ENCODE measurements around the gene MMP17. TPM values are rescaled to one million over a fixed set of nuclear protein-coding genes. Genes with fewer than 3 reads are reported as not detected.

Gene MMP17
- total RNA-seq, 1 donor, result 8.6 TPM

DNA sequence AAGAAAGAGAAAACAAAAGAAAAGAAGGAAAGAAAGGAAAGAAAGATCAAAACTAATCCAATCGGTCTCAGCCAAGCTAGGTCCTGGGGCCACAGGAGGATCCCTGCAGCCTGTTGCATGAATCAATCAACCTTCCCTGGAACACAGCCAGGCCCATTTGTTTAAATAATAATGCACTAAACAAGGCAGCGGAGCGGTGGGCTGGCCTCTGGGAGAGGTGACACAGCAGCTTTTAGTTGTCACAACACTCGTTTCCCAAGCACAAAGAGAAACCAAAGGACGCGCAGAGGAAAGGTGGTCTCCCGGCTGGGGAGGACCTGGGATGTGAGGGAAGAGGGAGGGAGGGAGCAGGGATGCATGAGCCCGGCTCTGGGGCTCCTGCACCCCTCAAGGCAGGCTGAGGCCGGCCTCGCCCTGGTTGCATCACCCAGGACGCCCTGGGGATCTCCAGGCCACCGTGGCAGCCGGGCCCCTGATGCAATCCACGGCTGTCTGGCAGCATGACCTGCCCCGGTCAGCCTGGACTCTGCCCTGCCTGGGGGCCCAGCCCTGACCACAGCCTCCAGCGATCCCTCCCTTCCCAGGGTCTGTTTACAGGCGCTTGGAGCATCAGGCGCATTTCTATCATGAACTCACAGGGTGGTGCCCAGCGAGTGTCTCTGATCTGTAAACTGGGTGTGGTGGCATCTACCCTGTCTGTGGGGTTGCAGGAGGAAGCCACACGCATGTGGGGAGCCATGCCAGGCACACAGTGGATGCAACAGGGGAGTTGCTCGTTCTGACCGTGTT lies 32.5 kb downstream of the MMP17 start:
- TF ChIP-seq, protein P1, sequence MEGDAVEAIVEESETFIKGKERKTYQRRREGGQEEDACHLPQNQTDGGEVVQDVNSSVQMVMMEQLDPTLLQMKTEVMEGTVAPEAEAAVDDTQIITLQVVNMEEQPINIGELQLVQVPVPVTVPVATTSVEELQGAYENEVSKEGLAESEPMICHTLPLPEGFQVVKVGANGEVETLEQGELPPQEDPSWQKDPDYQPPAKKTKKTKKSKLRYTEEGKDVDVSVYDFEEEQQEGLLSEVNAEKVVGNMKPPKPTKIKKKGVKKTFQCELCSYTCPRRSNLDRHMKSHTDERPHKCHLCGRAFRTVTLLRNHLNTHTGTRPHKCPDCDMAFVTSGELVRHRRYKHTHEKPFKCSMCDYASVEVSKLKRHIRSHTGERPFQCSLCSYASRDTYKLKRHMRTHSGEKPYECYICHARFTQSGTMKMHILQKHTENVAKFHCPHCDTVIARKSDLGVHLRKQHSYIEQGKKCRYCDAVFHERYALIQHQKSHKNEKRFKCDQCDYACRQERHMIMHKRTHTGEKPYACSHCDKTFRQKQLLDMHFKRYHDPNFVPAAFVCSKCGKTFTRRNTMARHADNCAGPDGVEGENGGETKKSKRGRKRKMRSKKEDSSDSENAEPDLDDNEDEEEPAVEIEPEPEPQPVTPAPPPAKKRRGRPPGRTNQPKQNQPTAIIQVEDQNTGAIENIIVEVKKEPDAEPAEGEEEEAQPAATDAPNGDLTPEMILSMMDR (IDR thresholded peaks at IDR 0.05; ENCODE audit: insufficient read depth, low read depth, low read length), result no peak
- H3K4me3 ChIP-seq (ENCODE audit: low read depth, low read length), result peak overlapping the region; percentile 21
- peak; percentile 96 for DNase-seq (ENCODE audit: low read depth)

DNA sequence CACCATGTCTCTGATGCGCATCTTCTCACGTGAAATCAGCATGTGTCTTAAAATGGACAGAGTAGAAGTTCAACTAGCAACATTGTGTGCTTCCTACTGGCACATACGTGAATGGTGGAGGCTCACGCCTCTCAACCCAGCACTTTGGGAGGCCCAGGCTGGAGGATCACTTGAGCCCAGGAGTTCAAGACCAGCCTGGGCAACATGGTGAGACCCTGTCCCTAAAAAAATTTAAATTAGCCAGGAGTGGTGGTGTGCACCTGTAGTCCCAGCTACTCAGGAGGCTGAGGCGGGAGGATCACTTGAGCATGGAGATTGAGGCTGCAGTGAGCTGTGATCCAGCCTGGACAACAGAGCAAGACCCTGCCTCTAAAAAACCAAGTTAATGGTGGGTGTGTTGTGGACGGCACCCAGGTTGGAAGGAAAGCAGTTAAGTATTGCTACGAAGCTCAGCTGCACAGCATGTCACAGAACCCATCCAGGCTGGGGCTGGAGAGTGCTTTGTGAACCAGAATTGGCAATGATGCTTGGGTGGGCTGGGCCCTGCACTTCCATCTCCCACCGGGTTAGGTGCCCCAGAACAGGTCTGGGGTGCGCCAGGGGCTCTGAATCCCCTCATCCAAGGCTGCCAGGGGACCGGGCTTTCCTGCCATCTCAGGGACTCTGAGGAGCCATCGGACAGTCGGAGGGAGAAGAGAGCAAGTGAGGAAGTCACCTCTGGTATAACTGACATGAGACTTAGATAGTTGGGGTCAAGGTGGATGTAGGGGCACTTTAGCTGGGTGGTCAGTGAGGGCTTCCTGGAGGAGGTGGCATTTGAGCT lies 33.3 kb downstream of the MMP17 start:
- TF ChIP-seq, protein P1 (IDR thresholded peaks at IDR 0.05; ENCODE audit: insufficient read depth, low read depth, low read length), result no peak
- no peak for DNase-seq (ENCODE audit: low read depth)
- no peak overlapping the region for H3K4me3 ChIP-seq (ENCODE audit: low read depth, low read length)

DNA sequence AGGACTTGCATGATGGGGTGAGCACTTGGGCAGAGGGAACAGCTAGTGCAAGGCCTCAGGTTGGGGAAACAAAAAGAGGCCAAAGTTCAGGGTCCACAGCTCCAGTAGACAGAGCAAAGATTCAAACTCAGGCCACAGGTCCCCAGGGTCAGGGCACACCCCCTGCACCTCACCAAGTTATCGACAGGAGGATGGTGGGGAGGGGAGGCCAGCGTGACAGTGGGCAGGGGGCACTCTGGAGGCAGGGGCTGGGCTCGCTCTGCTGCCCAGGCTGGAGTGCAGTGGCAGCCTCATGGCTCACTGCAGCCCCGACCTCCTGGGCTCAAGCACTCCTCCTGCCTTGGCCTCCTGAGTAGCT lies 33.9 kb downstream of the MMP17 start:
- TF ChIP-seq, protein P1 (IDR thresholded peaks at IDR 0.05; ENCODE audit: insufficient read depth, low read depth, low read length), result no peak

DNA sequence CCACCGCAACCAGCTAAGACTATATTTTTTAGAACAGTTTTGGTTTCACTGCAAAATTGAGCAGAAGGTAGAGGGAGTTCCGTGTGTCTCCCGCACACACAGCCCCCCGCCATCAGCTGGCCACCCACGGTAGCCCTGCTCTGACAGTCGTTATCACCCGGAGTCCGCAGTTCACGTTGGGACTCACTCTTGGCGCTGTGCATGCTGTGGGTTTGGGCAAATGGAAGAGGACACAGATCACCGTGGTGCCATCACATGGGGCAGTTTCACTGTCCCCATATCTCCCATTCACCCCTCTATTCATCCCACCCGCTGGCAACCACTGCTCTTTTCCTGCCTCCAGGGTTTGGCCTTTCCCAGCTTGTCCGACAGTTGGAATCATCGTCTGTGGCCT lies 34.4 kb downstream of the MMP17 start:
- no peak overlapping the region for H3K4me3 ChIP-seq (ENCODE audit: low read depth, low read length)
- TF ChIP-seq, protein P1 (IDR thresholded peaks at IDR 0.05; ENCODE audit: insufficient read depth, low read depth, low read length), result no peak
- DNase-seq (ENCODE audit: low read depth), result no peak

More for the DNA sequence above, 33.9 kb downstream of the MMP17 start:
- no peak for DNase-seq (ENCODE audit: low read depth)
- H3K4me3 ChIP-seq (ENCODE audit: low read depth, low read length), result no peak overlapping the region

DNA sequence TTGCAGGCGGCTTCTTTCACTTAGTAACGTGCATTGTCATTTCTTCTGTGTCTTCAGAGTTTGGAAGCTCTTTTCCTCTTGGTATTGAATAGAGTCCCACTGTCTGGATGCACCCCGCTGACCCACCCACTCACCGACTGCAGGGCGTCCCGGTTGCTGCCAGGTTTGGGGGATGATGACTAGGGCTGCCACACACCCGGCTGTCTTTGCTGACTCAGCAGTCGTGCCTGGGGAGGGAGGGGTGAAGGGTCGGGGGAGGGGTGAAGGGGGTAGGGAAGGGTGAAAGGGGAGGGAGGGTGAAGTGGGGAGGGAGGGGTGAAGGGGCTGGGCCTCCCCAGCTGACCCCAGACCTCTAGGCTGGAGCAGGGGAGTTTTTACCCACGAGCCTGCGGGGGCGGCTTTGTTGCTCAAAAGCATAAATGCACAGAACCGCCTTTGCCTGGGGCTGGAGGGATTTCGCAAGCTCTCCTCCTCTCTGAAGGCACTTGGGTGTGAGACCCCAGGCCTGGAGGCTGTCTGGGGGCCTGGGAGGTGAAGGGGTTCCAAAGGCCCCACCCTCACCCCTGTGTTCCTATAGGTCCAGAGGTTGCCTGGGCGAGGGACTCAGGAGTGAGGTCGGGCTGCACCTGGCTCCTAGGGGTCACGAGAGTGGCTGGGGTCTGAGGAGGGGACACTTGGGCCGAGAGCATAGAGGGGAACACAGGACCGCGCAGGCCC lies 35.0 kb downstream of the MMP17 start:
- H3K4me3 ChIP-seq (ENCODE audit: low read depth, low read length), result no peak overlapping the region
- DNase-seq (ENCODE audit: low read depth), result peak; percentile 71
- TF ChIP-seq, protein P1 (IDR thresholded peaks at IDR 0.05; ENCODE audit: insufficient read depth, low read depth, low read length), result no peak

DNA sequence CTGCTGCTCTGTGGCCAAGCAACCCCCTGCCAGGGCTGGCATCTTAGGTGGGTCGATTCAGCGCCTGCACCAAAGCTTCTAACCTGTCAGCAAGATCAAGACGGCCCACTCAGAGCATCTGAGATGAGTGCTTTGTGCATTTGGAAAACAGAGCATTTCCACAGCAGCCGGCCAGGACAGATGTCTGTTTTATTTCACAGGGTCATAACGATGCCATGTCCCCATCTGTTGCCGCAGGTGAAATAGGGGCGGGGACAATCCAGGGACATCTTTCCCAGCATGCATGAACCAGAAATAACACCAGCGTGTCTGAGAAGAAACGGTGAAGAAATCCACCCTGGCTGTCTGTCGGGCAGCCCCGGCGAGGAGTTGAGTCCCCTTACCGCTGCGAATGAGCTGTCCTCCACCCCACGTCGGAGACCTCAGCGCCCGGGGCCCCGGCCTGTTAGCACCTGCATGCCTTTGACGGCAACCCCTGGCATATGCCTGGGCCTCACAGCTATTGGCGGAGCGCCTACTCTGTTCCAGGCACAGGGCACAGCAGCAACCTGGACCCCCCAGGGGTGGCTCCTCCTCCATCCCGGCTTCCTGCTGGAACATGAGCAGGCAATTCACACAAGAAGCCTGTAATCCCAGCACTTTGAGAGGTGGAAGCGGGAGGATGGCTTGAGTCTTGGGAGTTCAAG lies 35.7 kb downstream of the MMP17 start:
- H3K4me3 ChIP-seq (ENCODE audit: low read depth, low read length), result no peak overlapping the region
- peak; percentile 62 for DNase-seq (ENCODE audit: low read depth)
- TF ChIP-seq, protein P1 (IDR thresholded peaks at IDR 0.05; ENCODE audit: insufficient read depth, low read depth, low read length), result no peak
